Suprapubic skin (tissue), 4 donors: ENCODE measurements around the gene COPZ1. TPM values are rescaled to one million over a fixed set of nuclear protein-coding genes. Genes with fewer than 3 reads are reported as not detected.

Experiments used
- DNase-seq, 2 donors: peaks; one replicate each; pipeline ENCODE4 v3.0.0-alpha.2; 2019; ENCODE audit warnings: low spot score in 2 of 2
- H3K27ac ChIP-seq: fragments of 200-600 bp; sonication (generic); one replicate; pipeline ENCODE4 v1.5.1; 2019
- H3K27me3 ChIP-seq: fragments of 200-600 bp; sonication (generic); one replicate; pipeline ENCODE4 v1.5.1; 2019
- H3K36me3 ChIP-seq: fragments of 200-600 bp; sonication (generic); one replicate; pipeline ENCODE4 v1.5.1; 2019
- H3K4me1 ChIP-seq: fragments of 200-600 bp; sonication (generic); one replicate; pipeline ENCODE4 v1.5.1; 2019
- H3K4me3 ChIP-seq: fragments of 200-600 bp; sonication (generic); one replicate; pipeline ENCODE4 v1.5.1; 2019; ENCODE audit warnings: mild to moderate bottlenecking
- H3K9me3 ChIP-seq: fragments of 200-600 bp; sonication (generic); one replicate; pipeline ENCODE4 v1.5.1; 2019
- CTCF ChIP-seq, 2 donors: fragments of 200-600 bp in 1 of 2; fragments of 450-650 bp in 1 of 2; sonication (generic) in 1 of 2; IDR thresholded peaks; one replicate each; pipeline ENCODE4 v1.5.1; 2016 to 2019; ENCODE audit warnings: antibody characterized with exemption in 2 of 2, mild to moderate bottlenecking in 1 of 2, moderate library complexity in 1 of 2
- EP300 ChIP-seq: sonication (generic); formaldehyde crosslinking; IDR thresholded peaks from one replicate; pipeline ENCODE4 v1.6.1; 2017; ENCODE audit warnings: antibody characterized with exemption
- POLR2A ChIP-seq, 2 donors: fragments of 450-650 bp; IDR thresholded peaks; one replicate each; pipeline ENCODE4 v1.6.1; 2017; ENCODE audit warnings: antibody characterized with exemption in 2 of 2, mild to moderate bottlenecking in 2 of 2, moderate library complexity in 2 of 2
- POLR2AphosphoS5 ChIP-seq, 3 donors: sonication (generic); formaldehyde crosslinking; IDR thresholded peaks; one replicate each; pipeline ENCODE4 v1.6.1; 2017; ENCODE audit warnings: antibody characterized with exemption in 3 of 3
- WGBS: methylation state at CpG from one replicate; pipeline ENCODE4 v1.1.5; 2018; 5-methylcytosine and 5-hydroxymethylcytosine counted together
- total RNA-seq, 4 donors: library from RNA; depleted of rRNA; stranded (reverse); fragments of >200 nt; gene quantifications; one replicate each; pipeline ENCODE4 v1.1.0, GENCODE V29; 2016

COPZ1 gene
- total RNA-seq, 4 donors from 2014 or later: 70.9 to 89.0 (median 77.6) TPM

GRCh38 chr12:54387114-54387467 lies 62.2 kb downstream of the COPZ1 start:
- 87% methylated on average over 3 of the region's 3 CpGs for WGBS
- Histone ChIP-seq H3K9me3 (no peaks in the 10 kb centered on the region), H3K4me1 (peaks cover 88% of the 10 kb centered on the region), H3K36me3 (no peaks in the 10 kb centered on the region), H3K27me3 (no peaks in the 10 kb centered on the region), H3K4me3 (peak overlapping the region; percentile 5), H3K27ac (peak overlapping the region; percentile 84)
- TF ChIP-seq POLR2A (IDR thresholded peaks at IDR 0.05) (no peak), POLR2AphosphoS5 (IDR thresholded peaks at IDR 0.05) (no peak), EP300 (no peak), CTCF (IDR thresholded peaks at IDR 0.05) (no peak)
- no peak for DNase-seq

DNA sequence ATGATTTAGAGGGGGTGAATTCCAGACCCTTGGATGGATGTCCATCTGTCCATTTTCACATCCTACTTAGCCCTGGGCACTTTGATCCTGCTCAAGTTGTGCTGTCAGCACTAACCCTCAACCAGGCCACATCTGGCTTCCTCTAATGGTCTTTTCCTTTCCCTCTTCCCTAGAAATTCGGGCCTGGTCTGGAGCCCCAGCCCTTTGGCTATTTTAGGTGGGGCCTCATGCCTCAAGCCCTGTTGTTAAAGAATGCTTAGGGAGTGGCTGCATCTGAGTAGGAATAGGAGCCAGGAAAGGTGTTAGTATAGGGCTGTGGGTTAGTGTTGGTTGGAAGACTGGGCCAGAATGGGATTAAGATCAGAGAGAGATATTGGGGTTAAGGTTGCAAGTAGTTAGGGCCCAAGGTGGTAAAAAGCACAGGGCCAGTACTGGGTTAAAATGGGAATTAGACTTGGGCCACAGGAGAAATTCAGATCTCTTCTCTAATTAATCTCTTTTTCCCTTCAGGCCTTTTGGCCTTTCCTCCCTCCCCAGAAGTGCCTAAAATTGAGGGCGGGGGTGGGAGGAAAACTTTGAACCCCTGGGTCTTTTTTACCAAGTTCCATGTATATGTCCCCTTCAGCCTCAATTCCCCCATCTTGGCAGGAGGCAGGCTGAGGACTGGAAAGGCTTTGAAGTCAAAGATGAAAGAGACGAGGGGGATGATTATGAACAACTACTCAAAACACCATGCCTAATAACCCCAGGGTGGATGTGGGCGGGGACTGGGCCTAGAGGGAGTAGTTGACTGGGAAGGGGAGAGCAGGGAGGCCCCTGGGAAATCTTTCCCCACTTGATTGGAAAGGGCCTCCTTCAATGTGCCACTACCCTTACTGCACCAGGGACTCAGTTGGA lies 63.6 kb downstream of the COPZ1 start:
- no peaks in the 10 kb centered on the region for H3K27me3 ChIP-seq
- DNase-seq: no peak
- peak overlapping the region; percentile 84 for H3K27ac ChIP-seq
- no peaks in the 10 kb centered on the region for H3K9me3 ChIP-seq
- no peaks in the 10 kb centered on the region for H3K36me3 ChIP-seq
- TF ChIP-seq EP300 (no peak), CTCF (IDR thresholded peaks at IDR 0.05) (no peak), POLR2A (IDR thresholded peaks at IDR 0.05) (no peak), POLR2AphosphoS5 (IDR thresholded peaks at IDR 0.05) (no peak)
- 52% methylated on average over 4 of the region's 4 CpGs for WGBS
- H3K4me1 ChIP-seq: peaks cover 88% of the 10 kb centered on the region
- H3K4me3 ChIP-seq: peak overlapping the region; percentile 66

- 53% methylated on average over 2 of the region's 3 CpGs for WGBS
- Histone ChIP-seq H3K27me3 (no peaks in the 10 kb centered on the region), H3K27ac (peak overlapping the region; percentile 84), H3K4me1 (peaks cover 94% of the 10 kb centered on the region), H3K4me3 (peak overlapping the region; percentile 66), H3K36me3 (no peaks in the 10 kb centered on the region), H3K9me3 (no peaks in the 10 kb centered on the region)
- no peak for DNase-seq
- no peak for TF ChIP-seq POLR2AphosphoS5 (IDR thresholded peaks at IDR 0.05)
- no peak for TF ChIP-seq EP300
- TF ChIP-seq POLR2A (IDR thresholded peaks at IDR 0.05): no peak
- TF ChIP-seq CTCF (IDR thresholded peaks at IDR 0.05): no peak
These were observed 64.2 kb downstream of the COPZ1 start for GRCh38 chr12:54389134-54389508.

GRCh38 chr12:54389607-54390175 lies 64.8 kb downstream of the COPZ1 start:
- DNase-seq: no peak
- TF ChIP-seq EP300 (no peak), POLR2AphosphoS5 (IDR thresholded peaks at IDR 0.05) (no peak), POLR2A (IDR thresholded peaks at IDR 0.05) (no peak), CTCF (IDR thresholded peaks at IDR 0.05) (no peak)
- Histone ChIP-seq H3K27ac (peak overlapping the region; percentile 84), H3K4me1 (peaks cover 90% of the 10 kb centered on the region), H3K27me3 (no peaks in the 10 kb centered on the region), H3K36me3 (peaks cover 3% of the 10 kb centered on the region), H3K4me3 (peak overlapping the region; percentile 66), H3K9me3 (no peaks in the 10 kb centered on the region)
- WGBS: 58% methylated on average over 3 of the region's 5 CpGs

- Histone ChIP-seq H3K36me3 (peaks cover 8% of the 10 kb centered on the region), H3K9me3 (no peaks in the 10 kb centered on the region), H3K4me3 (peak overlapping the region; percentile 66), H3K4me1 (peaks cover 85% of the 10 kb centered on the region), H3K27ac (peak overlapping the region; percentile 84), H3K27me3 (no peaks in the 10 kb centered on the region)
- DNase-seq: no peak
- TF ChIP-seq EP300 (no peak), POLR2AphosphoS5 (IDR thresholded peaks at IDR 0.05) (no peak), CTCF (IDR thresholded peaks at IDR 0.05) (no peak), POLR2A (IDR thresholded peaks at IDR 0.05) (no peak)
- 41% methylated on average over 7 of the region's 7 CpGs for WGBS
These were observed 65.3 kb downstream of the COPZ1 start for GRCh38 chr12:54390176-54390667.
